ENCODE measurements around the gene IBSP. TPM values are rescaled to one million over a fixed set of nuclear protein-coding genes. Genes with fewer than 3 reads are reported as not detected.

Gene IBSP
- polyA plus RNA-seq, 5 donors: 0.08 to 0.30 (median 0.17) TPM; not detected in 1

DNA sequence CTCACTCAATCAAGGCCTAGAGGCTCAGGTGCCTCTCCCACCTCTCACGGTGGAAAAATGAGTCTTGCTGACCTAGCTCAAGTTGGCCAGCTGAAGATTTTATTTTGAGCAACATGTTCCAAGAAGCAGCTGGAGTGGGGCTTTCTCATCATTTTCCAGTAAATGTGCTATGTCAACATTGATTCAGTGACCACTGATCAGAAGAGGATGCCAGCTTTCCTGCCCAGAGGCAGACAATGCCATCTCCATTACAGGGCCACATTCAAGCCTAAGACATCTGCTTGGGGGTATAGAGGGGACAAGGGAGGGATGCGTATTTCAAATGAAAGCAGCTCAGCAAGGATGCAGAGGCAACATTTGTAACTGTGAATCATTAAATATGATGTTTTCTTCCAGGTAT is 36.4 kb downstream of the IBSP start:
- DNase-seq: no peak

DNA sequence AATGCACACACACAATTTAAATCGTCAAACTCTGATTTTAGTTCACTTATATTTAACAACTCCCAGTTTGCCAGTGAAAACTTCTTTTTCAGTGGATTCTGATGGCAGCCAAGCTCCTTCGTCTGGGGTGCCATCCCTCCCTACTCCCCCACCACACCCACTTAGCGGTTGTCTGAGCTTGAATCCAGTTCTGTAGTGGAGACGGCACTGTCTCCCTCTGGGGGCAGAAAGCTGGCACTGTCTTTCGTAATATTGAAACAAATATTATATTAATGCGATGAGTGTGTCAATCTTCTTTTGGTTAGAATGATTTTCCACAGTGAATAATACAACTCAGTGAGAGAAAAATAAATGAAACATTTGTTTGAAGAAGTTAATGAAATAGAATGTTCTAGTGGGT is 38.9 kb downstream of the IBSP start:
- DNase-seq: no peak

DNA sequence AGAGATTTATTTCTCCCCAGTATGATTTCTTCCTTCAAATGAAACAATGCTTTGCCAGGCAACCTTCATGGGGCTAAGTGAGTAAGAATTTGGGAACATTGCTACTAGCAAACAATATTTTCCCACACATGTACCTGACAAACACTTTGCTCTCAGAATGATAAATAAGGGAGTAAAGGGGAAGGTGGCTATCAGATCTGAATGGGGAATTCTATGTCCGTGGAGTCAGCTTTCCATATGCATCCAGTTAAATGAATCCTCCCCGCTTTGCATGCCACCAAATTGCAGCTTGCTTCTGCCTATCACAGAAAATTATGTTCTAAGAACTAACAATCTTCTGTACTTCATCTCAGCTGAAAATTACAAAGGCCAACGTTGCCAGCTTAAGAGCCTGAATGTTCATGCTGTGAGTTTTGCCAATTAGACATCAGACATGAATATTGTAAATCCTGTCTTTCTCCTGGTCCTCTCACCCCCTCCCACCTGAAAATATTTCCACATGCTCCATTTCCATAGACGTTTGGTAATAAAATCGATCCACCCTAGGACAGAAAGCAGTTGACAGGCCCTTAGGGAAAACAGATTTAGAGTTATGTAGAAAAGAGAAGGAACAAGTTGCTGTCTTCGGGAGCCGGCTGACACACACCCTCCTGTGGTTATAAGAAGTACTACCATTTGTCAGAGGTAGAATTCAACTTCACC is 39.7 kb downstream of the IBSP start:
- DNase-seq: peak; percentile 15 to 39

DNA sequence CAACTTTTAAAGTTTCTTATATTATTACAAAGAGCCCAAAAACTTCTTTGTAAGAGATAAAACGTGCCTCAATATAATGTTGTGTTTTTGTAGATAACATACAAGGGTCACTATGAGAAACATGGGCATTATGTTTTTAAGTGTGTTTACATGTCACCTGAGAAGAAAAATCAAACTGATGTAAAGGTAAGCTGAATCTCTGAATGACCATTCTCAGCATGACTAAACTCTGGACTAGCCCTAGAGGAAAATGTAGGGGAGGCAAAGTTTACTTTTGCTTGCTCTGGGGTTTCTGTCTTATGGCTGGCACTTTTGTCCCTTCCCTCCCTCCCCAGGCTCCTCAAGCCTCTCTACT is 40.2 kb downstream of the IBSP start:
- no peak for DNase-seq

DNA sequence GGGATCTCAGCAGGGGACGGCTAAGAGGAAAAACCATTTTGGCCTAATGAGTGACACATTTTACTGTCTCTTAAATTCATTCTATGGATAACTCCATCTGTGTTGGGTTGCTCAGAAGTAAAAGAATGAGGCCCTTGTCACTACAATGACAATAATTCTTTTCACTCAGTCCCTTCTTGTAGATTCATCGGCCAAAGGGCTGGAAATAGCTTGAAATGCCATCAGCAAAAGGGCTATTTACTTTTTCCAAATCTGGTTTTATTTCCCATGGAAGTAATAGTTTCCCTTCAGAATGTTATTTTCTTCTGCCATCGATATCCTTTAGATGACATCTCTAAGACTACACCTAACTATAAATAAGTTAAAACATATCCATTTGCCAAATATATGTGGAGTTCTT is 40.8 kb downstream of the IBSP start:
- no peak for DNase-seq

DNA sequence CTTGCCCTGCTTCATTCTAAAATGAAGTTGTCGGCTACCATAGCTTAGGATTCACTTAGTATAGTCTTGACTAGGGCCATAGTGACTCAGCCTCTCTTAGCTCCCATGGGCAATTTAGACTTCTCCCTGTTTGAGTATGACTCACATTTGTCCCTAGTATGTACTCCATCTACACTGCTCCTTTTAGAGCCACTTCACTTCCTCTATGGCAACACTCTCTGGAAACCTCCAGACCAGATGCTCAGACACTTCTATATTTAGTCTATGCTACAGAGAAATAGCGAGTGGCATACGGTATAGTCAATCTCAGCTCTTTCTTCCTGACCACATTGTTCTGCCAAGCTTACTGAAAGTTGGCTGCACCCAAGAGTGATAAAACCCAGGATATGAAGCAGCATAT is 44.6 kb downstream of the IBSP start:
- DNase-seq: no peak

DNA sequence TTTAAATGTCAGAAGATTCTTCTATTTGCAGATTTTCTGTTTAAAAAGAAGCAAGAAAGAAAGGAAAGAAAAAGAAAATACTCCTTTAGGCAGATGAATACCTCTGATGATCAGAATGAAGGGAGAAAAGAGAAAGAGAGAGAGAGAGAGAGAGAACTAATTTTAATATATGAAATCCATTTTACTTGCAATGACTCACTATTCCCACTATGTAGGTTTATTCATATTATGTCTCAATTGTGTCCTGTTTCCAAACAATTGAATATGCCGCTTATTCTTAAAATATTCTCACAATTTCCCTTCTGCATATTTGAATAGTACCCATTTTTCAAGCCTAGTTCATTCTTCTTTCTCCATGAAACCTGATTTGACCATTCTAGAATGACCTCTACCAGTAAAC is 45.1 kb downstream of the IBSP start:
- no peak for DNase-seq

DNA sequence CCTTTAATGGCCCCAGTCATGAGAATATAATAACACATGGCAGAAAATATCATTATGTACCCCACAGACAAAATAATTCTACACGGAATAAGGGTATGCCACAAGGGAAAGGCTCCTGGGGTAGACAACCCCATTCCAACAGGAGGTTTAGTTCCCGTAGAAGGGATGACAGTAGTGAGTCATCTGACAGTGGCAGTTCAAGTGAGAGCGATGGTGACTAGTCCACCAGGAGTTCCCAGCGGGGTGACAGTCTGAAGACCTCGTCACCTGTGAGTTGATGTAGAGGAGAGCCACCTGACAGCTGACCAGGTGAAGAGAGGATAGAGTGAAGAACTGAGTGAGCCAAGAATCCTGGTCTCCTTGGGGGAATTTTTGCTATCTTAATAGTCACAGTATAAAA is 46.9 kb downstream of the IBSP start:
- DNase-seq: no peak

DNA sequence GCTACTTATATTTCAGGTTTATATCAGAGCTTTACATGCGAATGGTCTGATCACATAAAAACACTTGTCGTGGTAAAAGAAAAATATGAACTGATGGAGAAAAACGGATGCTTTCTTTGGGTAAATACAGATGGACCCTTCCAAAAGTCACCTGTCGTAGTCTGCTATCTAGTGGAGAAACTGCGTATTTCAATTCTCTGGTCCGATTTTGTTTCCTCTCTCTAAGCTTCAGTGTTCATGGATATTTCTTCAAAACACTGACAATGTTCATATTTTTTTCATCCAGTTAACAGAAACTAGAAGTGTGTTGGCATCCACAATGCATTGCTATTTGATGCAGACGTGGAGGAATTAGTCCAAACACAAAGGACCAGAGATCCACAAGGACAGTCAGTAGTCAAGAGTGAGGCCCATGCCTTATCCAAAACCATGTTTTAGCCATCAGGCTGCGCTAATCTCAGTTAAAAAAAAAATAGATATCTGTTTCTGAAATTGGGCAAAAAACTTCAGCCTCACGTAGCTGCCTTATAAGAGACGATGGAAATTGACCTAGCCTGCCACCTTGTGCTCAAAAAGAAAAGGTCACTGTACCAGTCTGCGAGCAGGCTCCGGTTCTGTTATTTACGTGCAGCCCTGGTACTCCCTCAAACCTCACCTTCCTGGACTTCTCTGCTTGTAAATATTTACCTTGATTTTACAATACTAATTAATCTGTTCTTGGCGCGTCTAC is 49.4 kb downstream of the IBSP start:
- peak; percentile 37 to 51 for DNase-seq

DNA sequence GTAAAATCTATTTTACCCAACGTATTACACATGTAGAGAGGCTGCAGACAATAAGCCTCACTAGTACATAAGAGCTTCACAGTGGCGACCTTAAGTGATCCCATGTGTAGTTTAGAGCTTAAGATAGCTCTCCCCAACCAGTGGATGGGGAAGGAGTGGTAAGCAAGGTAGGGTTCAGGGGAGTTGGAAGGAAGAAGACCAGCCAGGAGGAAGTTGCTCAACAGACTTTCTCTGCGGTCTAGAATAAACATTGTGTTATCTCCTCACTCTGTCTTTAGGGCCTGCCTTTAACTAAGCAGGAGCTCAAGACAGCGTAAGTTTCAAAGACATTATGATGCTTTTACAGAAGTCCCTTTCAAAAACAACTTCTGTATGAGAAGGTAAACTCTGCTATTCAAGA is 50.3 kb downstream of the IBSP start:
- DNase-seq: no peak

DNA sequence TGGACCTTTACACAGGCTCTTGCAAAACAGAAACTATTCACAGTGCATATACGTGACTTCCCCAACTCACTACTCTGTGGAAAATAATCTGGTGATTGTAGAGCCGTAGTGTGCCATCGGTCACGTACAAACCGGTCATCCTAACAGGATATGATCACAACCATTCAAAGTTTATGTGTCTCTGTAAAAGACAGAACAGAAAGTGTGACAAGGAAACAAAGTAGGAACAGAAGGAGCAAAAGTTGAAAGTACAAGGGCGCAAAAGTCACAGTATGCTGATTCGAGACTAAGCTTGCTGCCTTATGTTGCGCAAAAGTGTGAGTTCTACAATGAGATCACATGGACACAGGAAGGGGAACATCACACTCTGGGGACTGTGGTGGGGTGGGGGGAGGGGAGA is 52.0 kb downstream of the IBSP start:
- no peak for DNase-seq

DNA sequence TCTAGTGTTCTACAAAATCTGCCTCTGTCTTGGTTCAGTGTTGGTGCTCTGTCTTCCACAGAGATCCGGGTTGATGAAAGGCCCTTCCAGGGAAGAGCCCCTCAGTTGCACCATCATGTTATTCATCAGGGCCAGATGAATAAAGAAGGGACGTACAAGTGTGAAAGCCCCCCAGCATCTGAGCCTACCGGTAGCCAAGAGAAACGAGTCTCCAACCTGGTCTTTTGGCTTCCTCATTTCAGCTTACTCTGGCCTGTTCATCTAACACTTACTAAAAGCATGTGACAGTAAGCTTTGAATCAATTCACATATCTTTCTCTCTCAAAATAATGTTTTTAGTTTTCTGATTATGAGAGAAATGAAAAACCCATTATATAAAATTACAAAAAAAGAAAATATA is 52.6 kb downstream of the IBSP start:
- DNase-seq: no peak

DNA sequence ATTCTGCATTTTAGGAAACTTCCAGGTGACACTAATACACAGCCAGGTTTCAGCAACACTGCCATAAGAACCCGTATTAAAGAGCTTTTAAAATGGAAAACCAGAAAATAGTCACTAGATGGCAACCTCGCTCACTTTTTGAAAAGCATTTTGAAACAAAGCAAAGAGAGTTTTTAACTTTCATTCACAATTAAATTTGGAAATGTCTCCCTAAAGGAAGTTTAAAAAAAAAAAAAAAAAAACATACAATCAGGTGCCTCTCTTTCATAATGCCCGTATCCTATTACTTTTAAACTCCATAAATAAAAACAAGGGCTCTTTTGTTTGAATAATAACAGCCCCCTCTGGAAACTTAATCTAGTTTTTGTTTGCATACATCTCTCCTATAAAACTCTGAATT is 53.8 kb downstream of the IBSP start:
- peak; percentile 13 to 50 for DNase-seq

DNA sequence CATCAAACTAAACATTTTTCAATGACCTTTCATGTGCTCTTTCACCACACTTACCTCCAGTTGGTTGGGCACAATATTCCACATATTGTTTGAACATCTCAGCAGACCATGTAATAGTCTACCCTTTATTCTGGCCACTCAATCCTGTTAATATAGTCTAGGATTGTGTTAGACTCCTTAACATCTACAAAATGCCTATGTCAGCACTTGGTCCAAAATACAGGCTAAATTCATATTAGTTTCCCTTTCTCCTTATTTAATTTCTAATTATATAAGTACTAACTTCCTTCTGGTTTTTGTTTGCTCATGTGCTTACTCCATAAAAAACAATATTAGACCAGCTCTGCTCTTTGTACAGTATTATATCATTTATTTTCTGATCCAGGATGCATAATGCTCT is 54.5 kb downstream of the IBSP start:
- no peak for DNase-seq

DNA sequence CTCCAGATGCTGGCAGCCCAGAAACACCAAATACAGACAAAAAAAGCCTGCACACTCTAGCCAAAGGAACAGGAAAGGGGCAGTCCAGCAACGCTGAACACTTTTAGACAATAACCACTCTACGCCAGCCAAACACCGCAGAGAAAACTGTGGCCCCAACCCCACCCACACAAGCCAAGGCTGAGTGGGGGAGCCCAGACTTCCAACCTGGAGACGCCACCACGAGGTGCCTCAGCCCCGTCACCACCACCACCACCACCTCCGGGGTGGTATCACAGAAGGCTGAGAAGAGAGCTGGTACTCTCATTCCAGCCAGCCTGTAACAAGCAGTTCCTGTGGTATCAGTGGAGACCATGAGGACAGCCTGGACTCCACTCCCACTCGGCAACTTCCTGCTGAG is 56.2 kb downstream of the IBSP start:
- DNase-seq: no peak

DNA sequence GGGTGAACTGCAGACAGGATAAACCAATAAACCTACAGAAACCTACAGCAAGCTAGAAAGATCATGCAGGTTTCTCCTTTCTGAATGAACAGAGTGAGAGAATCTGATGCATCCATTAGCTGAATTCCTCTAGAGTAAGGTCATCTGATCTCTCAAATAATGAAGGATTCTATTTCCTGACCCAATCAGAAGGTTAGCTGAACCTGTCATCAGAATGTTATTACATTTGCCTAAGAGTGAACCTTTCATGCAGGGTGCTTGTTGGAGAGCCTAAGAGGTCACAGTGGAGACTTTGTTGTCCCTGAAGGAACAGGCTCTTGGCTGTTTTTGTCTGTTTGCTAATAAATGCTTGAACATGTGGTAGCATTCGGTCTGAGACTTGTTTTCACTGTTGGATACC is 57.5 kb downstream of the IBSP start:
- no peak for DNase-seq

DNA sequence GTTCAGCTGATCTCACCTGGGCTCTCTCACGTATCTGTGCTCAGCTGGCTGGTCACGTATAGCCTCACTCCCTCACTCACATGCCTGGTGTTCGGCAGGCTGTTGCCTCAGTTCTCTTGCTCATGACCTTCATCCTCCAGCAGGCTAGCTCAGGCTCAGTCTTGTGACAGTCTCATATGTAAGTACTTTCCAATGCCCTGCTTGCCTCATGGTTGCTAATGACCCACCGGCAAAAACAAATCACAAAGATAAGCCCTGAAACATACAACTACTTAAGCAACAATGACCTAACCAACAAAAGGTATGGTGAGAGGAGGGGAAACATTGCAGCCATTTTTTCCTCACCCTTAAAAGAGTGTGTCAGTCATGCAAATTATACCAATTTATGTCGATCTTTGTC is 58.4 kb downstream of the IBSP start:
- no peak for DNase-seq

Other genes with a start within 250 kb of the IBSP start
- gene DSPP, start 191.0 kb upstream of the IBSP start, polyA plus RNA-seq (ENCODE audit: insufficient read depth in 1 of 5, insufficient read length in 5 of 5, low replicate concordance in 1 of 5): under 1 TPM in 1 of 5 donors, not detected in 4; 0.04 TPM
- gene DMP1, start 149.3 kb upstream of the IBSP start, polyA plus RNA-seq (ENCODE audit: insufficient read depth in 1 of 5, insufficient read length in 5 of 5, low replicate concordance in 1 of 5): not detected
- gene MEPE, start 33.4 kb downstream of the IBSP start, polyA plus RNA-seq (ENCODE audit: insufficient read depth in 1 of 5, insufficient read length in 5 of 5, low replicate concordance in 1 of 5): under 1 TPM; 0.15 to 0.90 (median 0.49) TPM
- gene SPP1, start 176.2 kb downstream of the IBSP start, polyA plus RNA-seq (ENCODE audit: insufficient read depth in 1 of 5, insufficient read length in 5 of 5, low replicate concordance in 1 of 5): 100 to 1,000 TPM in 2 of 5 donors, 10 to 100 TPM in 3; 48.2 to 249 (median 91.3) TPM
- gene PKD2, start 208.1 kb downstream of the IBSP start, polyA plus RNA-seq (ENCODE audit: insufficient read depth in 1 of 5, insufficient read length in 5 of 5, low replicate concordance in 1 of 5): 10 to 100 TPM; 45.5 to 72.4 (median 64.3) TPM